ENCODE measurements around the gene RANGAP1.

The RANGAP1 gene

DNA sequence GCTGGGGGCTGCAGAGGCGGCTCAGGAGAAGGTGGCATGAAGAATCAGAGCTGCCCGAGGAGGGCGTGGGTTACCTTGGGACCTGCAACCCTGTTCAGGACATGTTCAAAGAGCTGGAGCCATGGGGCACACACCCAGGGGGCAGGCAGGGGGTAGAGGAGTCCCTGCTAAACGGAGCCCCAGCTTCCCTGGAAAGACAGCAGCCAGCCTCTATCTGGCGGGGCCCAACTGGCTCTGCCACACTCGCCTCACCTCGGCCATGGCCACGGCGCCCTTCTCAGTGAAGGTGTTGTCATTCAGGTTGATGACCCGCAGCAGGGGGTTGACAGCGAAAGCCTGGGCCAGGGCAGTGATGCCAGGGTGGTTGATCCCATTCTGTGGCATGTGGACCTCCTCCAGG is 28.3 kb downstream of the RANGAP1 start:
- DNase-seq (ENCODE audit: low spot score) = no peak

GRCh38 chr22:41256254-41257253 is 29.4 kb downstream of the RANGAP1 start:
- no peak for DNase-seq (ENCODE audit: low spot score)

DNA sequence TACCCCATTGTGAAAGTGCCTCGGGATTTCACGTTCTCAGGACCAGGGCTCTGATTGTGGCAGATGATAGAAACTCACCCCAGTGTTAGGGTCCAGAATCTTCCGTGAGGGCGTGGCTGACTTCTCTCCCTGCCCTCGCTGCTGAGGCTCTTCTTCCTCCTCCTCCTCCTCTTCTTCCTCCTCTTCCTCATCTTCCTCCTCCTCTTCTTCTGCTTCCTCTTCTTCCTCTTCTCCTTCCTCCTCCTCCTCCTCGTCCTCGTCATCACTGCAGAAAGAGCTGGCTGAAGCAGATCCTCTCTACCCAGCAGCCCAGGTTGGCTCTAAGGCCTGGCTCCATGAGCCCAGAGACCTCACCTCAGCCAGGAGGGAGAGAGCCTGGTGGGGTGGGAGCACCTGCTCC is 31.8 kb downstream of the RANGAP1 start:
- no peak for DNase-seq (ENCODE audit: low spot score)

DNA sequence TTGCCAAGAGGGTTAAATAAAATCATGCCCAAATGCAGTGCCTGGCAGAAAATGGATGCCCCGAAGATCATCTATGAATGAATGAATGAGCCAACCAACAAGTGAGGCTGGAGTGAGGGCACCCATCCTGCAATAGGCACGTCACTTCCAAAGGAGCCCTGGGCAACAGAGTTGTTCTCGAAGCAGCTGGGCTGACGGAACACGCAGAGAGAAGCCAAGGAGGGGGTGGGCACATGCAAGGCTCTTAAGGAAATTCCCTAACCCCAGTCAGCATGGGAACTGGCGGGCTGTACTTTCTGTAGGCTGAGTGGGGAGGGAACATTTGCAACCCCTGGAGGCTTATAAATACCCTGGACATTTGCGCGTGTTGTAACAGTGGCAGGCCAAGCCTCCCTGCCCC is 33.6 kb downstream of the RANGAP1 start:
- DNase-seq (ENCODE audit: low spot score) = no peak

DNA sequence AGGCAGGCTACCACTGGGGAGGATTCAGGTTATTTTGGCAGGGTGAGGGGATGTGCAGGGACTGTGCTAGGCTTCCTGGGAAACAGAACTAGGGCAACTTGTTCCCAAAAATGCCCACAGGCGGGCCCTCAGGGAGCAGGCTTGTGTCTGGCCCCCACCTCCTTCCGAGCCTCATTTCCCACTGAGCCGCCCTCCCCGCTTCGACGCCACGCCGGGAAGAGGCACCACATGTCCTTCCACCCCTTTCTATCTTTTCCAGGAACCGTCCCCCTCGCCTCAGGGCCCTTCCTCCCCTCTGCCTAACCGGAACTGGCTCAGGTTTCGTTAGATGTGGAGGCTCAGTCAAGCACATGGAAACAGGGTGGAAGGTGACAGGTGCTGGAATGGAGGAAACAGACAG is 35.9 kb downstream of the RANGAP1 start:
- no peak for DNase-seq (ENCODE audit: low spot score)

GRCh38 chr22:41249442-41249841 is 36.5 kb downstream of the RANGAP1 start:
- DNase-seq (ENCODE audit: low spot score) = no peak

GRCh38 chr22:41248758-41249157 is 37.2 kb downstream of the RANGAP1 start:
- DNase-seq (ENCODE audit: low spot score) = no peak

- DNase-seq (ENCODE audit: low spot score) = no peak
Measured at GRCh38 chr22:41248314-41248713, 37.7 kb downstream of the RANGAP1 start.

GRCh38 chr22:41247703-41248102 is 38.3 kb downstream of the RANGAP1 start:
- DNase-seq (ENCODE audit: low spot score) = no peak

DNA sequence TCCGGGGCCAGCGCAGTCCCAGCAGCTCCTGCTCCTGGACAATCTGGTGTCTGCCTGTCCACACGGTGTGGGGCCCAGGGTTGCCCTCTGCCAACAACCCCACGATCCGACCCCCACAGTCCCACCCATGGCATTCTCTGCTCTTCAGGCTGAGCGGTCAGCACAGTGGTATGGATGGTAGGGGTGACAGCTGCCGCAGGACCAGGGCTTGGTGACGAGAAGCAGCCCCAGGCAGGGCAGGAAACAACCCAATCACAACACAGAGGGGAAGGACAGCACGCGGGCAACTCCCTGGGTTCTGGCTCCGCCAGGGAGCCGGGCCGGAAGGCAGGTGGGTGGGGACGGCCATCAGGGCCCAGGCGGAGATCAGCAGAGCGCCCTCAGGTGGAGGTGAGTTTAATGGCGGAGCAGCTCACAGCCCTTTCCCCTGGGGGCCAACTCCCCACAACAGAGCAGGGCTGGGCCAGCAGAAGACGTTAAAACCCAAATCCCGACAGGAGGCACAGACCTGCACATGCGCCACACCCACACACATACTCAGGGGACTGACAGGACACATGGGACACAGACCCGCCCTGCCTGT is 40.0 kb downstream of the RANGAP1 start:
- DNase-seq (ENCODE audit: low spot score) = peak; percentile 48

DNA sequence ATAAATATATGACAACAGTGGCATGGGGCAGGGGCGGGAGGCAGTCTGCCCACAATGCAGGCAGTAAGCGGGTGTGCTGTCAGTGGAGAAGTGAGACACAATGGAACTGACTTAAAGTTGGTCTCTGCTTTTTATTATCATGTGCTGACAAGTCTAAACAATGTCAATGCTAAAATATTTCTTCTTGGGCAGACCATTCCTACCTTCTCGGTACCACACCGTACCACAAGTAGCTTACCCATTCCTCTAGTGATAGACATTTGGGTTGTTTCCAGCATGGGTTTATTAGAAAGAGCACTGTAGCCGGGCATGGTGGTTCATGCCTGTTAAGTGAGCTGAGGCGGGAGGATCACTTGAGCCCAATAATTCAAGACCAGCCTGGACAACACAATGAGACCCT is 42.6 kb downstream of the RANGAP1 start:
- DNase-seq (ENCODE audit: low spot score) = no peak

GRCh38 chr22:41242396-41243117 is 43.4 kb downstream of the RANGAP1 start:
- DNase-seq (ENCODE audit: low spot score) = no peak

DNA sequence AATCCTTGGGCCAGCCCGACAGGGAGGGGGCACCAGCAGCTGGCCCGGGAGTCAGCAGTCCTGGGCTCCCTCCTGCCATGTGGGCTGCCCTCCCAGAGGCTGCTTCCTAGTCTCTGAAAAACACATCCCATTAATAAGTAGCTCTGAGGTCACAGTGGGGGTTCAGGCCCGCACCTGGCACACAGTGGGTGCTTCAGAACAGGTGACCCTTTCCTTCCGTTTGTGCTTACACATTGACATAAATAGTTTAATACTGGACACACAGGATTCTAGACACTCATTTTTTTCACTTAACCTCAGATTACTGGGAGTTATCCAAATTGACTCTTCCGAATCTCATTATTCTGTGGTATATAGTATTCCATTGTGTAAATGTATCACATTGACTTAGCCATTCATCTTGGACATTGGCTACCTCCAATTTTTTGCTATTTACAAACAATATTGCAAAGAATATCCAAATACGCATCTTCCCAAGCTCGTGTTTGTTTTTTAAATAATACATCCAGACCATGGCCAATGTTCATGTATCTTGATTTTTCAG is 44.8 kb downstream of the RANGAP1 start:
- DNase-seq (ENCODE audit: low spot score) = no peak

DNA sequence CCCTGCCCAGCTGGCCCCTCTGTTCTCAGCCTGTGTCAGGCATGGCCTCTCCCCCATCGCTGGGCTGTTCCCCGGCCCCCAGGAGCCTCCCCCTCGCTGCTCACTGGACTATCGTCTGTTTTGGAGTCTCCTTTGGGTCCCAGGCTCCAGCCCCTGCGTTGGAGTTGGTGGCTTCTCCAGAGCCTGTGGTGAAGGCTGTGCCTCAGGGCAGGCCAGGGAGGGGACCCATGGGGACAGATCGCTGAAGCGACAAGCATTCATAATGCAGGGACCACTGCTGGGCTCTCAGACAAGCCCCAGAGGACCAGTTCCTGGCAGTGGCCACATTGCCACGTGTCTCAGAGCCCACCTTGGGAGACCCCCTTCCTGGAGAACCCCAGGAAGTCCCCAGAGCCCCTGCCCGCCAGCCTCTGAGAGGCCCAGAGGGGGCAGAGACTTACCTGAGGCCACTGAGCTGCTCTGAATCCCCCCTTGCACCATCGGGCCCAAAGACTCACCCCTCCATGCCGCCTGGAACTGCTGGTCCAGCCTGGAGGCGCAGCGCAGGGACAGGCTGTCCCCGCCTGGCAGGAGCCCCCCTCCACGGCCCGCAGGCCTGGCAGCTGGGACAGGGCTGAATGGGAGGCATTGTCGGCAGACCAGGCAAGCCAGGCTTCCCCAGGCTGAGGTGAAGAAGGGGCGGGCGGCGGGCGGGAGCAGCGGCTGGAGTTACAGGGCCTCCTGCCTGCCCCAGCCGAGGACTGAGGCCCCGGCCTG is 45.4 kb downstream of the RANGAP1 start, which contains the start of gene CHADL:
Gene CHADL, minus strand, starts transcription at position 555 of the 756 bp plus-strand sequence. Its CDS starts 50 bp downstream, at position 505.
- DNase-seq (ENCODE audit: low spot score) = no peak

DNA sequence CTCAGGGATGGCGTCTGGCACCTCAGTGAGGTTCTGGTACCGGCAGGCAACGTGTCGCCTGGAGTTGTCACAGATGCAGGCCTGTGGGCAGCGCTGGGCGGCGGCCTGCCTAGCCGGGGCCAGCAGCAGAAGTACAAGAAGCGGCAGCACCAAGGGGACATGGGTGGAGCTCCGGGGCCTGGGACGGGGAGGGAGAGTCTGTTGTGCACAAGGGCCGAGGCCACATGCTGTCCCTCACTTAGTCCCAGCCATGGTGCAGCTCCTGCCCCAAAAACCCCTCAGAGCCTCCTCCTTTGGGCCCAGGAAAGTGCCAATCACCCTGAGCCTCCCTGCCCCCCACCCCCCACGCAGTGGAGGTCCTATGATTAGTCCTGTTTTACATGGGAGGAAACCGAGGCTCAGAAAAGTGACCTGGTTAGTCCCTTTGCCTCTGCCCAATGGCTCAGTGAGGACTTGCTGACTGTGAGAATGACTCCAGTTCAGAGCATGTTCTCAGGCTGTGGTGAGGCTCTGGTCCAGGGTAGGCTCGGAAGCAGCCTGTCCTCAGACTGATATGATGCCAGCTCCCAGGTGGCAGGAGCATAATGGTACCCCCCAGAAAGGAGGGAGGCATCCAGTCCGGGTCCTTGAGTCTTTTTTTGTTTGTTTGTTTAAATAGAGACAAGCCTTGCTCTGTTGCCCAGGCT is 46.4 kb downstream of the RANGAP1 start:
- DNase-seq (ENCODE audit: low spot score) = no peak

DNA sequence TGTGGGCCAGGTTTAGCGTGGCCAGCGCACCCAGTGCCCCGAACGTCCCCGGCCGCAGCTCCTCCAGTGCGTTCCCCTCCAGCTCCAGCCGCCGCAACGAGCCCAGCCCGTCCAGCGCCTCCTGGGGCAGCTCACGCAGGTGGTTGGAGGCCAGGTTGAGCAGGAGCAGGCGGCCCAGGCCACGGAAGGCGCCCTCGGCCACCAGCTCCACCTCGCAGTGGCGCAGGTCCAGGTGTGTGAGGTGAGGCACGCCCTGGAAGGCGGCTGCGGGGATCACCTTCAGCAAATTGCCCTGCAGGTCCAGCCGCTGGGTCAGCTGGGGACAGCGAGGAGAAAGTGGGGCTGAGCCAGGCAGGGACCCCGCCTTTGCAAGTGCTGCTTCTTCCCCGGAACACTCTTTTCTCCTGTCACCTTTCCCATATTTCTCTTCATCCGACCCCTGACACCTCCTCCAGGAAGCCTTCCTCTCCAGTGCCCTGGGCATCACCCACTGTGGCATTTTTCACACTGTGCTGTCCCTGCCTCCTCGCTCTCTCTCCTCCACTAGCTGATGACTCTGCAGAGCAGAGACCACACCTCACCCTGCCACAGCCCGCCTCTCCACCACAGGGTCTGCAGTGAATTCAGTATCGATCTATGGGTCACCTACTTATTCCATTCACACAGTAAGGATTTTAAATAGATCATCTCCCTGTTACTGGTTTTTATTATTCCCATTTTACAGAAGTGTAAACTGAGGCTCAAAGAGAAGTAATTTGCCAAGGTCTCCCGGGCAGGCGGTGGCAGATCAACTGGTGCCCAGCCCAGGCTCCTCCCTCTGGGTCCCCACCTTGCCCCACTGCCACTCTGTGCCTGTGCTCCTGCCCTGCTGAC is 47.2 kb downstream of the RANGAP1 start:
- DNase-seq (ENCODE audit: low spot score) = no peak

- DNase-seq (ENCODE audit: low spot score) = peak; percentile 77
Measured at GRCh38 chr22:41237707-41238569, 48.0 kb downstream of the RANGAP1 start.

GRCh38 chr22:41237036-41237706 is 48.8 kb downstream of the RANGAP1 start:
- no peak for DNase-seq (ENCODE audit: low spot score)
